DMS53 (cell line): ENCODE data around the gene SARS2.
"Not testable (repeated sequence)": the region's sequence is repeated elsewhere in the genome, so short reads cannot be mapped to it uniquely, and the experiment has no call there.

Experiments used
- DNase-seq: peaks from one replicate; lab custom pipeline; 2025; lab: John Stamatoyannopoulos, UW

The SARS2 gene

GRCh38 chr19:38946229-38947010 is 15.9 kb upstream of the SARS2 start:
- no peak for DNase-seq

DNA sequence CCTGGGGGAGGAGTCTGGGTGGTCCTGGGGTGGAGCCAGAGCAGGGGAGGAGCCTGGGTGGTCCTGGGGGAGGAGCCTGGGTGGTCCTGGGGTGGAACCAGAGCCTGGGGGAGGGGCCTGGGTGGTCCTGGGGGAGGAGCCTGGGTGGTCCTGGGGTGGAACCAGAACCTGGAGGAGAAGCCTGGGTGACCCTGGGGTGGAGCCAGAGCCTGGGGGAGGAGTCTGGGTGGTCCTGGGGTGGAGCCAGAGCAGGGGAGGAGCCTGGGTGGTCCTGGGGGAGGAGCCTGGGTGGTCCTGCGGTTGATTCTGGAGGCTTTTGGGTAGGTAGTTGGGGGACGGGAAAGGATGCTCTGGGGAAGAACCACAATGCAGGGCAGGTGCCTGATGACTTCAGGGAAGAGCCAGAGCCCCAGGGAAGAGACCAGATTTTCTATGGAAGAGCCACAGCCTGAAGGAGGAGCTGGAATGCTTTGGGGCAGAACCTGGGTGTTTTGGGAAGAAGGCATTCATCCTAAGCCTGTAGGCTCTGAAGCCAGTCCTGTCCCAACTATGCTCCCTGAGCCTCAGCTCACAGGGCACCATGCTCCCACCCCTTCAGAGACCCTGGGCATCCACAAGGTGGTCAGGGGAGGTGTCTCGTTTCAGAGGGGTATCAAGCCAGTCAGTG is 15.1 kb upstream of the SARS2 start:
- DNase-seq = no peak

- DNase-seq = no peak
These were observed 14.5 kb upstream of the SARS2 start for GRCh38 chr19:38944981-38945506.

DNA sequence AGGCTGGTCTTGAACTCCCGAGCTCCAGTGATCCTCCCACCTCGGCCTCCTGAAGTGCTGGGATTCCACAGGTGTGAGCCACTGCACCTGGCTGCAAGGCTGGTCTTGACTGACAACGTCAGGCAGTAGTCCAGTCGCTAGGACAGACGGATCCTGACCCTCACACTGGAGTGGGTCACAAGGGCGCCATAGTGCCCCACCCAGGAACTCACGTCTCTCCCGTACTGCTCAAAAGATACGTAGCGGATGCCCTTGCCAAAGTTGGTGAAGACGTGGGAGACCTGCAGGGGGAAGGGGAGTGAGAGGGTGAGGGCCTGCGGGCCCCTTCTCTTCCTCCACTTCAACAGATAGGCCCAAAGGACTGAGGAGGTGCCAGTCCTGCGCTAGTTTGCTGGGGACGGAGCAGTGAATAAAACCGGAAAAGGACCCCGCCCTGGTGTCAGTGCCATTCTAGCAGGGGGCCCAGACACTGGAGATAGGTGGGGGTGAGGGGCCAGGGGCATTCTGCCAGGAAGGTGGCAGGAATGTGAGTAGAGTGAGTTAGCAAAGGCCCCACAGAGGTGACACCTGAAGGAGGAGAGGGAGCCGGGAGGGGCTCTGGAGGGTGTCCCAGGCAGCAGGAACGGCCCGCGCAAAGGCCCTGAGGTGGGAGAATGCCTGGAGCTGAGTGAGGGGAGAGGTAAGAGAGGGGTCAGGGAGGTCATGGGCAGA is 12.1 kb upstream of the SARS2 start:
- no peak for DNase-seq

- DNase-seq = no peak
These were observed 11.4 kb upstream of the SARS2 start for GRCh38 chr19:38941979-38942378.

- DNase-seq = not testable (repeated sequence)
These were observed 10.9 kb upstream of the SARS2 start for GRCh38 chr19:38941466-38941865.

DNA sequence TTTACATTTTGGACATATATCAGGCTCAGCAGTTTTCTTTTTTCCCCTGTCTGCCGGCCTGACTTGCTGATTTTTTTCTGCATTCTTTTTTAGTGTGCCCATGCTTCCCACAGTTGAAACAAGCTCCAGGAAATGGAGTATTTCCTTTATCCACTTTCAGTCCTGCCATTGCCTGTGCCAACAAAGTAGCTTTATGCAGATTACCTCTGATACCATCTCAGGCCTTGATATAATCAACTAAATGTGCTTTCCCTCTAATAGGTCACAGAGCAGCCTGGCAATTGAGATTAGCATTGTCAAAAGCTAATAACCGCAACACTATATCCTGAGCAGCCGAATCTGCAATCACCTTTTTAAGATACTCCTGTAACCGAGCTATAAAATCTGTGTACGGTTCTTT is 9.4 kb upstream of the SARS2 start:
- DNase-seq = no peak

DNA sequence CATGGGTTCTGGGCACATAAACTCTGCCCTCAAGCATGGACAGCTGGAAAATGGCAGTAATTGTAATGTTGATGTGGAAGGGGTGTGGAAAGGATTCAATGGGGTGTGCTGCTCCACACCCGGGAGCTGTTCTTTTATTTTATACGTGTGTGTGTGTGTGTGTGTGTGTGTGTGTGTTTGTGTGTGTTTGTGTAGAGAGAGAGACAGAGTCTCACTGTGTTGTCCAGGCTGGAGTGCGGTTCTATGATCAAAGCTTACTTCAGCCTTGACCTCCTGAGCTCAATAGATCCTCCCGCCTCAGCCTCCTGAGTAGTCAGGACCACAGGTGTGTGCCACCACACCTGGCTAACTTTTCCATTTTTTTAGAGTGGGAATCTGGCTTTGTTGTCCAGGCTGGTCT is 3.0 kb upstream of the SARS2 start:
- no peak for DNase-seq

DNA sequence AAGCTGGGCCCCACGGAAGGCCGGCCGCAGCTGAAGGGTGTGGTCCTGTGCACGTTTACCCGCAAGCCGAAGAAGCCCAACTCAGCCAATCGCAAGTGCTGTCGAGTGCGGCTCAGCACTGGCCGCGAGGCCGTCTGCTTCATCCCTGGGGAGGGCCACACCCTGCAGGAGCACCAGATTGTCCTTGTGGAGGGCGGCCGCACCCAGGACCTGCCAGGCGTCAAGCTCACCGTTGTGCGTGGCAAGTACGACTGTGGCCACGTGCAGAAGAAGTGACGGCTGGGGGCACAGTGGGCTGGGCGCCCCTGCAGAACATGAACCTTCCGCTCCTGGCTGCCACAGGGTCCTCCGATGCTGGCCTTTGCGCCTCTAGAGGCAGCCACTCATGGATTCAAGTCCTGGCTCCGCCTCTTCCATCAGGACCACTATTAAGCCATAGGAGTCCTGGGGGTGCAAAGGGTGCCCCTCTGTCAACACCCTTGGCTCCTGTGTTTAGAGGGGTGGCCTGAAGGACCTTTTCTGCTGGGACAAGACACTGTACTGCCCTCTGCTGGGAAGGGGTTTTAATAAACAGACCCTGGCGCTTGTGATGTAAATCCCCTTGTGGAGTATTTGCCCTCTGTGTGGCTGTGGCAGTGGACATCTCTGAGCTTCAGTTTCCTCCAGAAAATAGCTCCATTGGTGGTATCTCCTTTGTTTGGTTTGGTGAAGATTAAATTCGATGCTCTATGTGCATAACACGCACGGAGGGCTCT is 2.0 kb upstream of the SARS2 start:
- DNase-seq = peak; percentile 35

DNA sequence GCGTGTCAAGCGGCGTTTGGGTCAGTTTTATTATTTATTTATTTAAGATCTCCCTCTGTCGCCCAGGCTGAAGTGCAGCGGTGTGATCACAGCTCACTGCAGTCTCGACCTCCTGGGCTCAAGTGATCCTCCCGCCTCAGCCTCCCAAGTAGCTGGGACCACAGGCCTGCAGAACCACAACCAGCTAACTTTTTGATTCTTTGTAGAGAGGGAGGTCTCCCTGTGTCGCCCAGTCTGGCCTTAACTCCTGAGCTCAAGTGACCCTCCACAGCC is 894 bp upstream of the SARS2 start:
- DNase-seq = no peak

GRCh38 chr19:38930776-38931520 is 385 bp upstream of the SARS2 start, which contains the start of gene MRPS12:
Gene MRPS12, plus strand, starts transcription at chr19:38930944. Its CDS starts 351 bp downstream, at chr19:38931295.
- peak; percentile 100 for DNase-seq

DNA sequence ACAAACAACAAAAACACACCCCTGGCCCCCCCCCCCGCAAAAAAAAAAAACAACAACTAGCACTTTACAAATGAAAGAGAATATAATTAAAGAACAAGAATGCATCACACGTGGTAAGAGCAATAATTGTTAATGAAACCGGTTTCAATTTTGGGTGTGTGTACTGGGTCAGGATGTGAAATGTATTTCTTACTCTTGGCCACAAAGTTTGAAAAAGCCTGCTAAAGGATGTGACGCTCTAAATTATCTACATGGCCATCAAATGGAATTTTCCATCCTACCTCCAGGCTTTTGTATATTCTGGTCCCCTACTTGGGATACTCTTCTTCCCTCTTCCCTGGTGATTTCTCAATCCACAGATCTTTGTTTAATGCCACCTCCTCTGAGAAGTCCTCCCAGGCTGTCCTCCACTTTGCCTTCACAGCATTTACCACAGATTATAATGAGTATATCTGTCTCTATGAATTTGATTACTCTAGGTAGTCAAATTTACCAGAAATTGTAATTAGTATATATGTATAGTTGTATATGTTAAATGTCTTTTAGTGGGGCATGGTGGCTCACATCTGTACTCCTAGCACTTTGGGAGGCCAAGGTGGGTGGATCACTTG is 2.1 kb downstream of the SARS2 start:
- DNase-seq = no peak

GRCh38 chr19:38924388-38924787 is 6.2 kb downstream of the SARS2 start:
- no peak for DNase-seq

- no peak for DNase-seq
These were observed 8.1 kb downstream of the SARS2 start for GRCh38 chr19:38922482-38922881.

GRCh38 chr19:38921420-38922274 is 8.9 kb downstream of the SARS2 start:
- no peak for DNase-seq

- no peak for DNase-seq
These were observed 9.8 kb downstream of the SARS2 start for GRCh38 chr19:38920602-38921419.

DNA sequence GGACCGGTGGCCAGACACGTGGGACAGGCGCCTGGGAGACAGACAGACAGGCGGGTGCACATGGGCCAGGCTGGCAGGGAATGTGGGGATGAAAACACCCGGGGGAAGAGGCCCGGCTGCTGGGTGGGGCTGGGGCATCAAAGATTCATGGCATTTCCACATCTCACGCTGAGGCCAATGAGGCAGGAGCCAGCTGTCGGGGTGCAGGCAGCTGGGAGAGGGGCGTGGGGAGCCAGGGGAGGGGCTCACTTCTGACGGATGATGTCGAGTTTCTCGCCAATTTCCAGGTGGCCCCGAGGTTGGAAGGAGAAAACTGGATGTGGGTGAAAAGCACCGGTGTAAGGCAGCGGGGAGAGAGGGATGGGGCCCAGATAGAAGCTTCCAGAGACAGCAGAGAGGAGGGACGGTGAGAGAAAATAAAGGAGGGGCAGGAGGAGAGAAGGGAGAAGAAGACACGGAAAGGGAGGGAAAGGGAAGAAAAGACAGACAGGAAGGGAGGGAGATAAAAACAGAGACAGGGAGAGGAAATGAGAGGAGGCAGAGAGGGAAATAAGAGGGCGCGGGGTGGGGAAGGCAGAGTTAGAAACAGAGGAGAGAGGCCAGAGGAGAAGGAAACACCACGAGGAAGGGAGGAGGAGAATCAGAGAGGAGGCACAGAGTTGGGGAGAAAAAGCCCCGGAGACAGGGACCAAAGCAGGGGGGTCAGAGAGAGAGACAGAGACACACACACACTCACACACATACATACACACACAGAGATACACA is 10.5 kb downstream of the SARS2 start:
- DNase-seq = no peak

GRCh38 chr19:38918526-38918925 is 12.0 kb downstream of the SARS2 start:
- DNase-seq = no peak
